CD4-positive, alpha-beta T cell treated with Interleukin-15 for 1 hour (primary cell): Measurements from ENCODE around the gene HIPK3.

Source experiments
- DNase-seq: peaks from one replicate; pipeline ENCODE4 v3.0.0-alpha.2; 2020

The HIPK3 gene

DNA sequence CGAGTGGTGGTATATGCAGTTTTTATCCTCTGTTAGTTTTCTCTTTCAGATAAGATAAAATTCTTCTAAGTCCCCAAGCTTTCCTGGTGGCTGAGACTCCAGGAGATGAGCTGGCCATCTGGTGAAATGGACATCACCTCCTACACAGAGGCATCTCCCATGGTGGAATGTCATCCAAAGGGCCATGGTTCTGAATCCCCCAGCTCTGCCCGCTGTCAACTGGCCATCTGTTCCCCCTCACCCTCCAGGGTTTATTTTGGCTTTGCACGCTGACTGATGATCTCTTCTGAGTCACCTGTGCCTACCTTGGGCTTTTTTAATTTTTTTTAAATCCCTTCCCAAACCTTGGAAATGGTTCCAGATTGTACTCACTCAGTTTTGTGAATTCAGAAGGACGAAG lies 142.2 kb downstream of the HIPK3 start:
- DNase-seq = no peak

DNA sequence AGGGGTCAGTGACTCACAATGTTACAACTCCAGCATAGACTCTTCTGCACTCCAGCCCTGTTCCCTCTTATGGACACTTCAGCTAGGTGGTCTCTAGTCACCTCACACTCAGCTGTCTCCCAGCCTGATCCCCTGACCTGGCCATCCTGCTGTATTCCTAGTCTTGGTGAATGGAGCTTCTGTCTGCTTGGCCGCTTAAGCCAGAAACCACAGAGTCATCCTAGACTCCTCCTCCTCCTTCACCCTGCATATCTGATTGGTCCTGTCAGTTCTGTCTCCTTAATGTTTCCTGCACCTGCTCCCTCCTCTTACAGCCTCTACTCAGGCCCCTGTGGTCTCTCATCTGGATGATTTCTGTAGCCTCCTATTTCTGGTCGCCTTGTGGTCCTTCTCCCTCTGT lies 144.9 kb downstream of the HIPK3 start:
- DNase-seq = no peak

DNA sequence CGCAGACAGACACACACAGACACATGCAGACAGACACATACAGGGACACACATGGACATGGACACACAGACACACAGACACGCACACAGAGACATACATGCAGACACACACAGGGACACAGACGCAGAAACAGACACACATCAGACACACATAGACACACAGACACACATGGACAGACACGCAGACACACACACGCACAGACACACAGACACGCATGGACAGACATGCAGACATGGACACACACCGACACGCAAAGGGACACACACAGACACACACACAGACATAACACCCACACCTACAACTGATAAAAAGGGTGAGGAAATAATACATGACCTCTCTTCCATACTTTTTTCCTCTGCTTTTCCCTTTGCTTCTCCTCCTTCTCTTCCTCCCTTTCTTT lies 146.2 kb downstream of the HIPK3 start:
- no peak for DNase-seq

DNA sequence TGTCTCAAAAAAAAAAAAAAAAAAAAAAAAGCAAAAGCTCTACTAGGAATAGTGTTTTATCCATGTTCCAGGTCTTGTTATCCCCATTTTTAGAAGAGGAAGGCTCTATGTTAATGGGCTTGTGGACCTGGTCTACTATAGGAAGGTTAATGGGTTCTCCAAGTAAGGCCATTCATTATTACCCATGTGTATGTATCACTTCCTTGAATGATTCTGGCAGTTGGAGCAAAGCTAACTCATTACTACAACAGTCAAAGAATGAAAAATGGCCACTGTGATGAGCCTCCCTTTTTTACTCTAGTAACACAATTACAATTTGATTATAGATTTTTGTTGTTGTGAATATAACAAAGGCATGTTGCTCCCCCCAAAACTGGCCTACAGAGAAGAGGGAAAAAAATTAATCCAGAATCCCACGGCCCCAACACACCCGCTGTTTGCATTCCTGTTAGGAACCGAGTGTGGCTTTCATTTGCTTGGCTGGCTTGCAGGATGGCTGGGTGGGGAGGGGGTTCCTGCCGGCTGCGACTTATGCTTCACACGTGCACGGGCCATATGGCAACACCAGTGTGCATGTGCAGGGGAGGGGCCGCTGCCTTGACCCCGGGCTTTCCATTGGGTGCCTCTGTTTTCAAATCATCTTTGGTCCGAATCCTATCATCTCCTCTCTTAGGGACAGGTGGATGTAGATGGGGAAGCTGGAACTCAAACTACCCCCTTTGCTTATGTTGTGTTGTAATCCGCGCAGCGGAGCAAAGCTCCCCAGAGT lies 148.8 kb downstream of the HIPK3 start:
- DNase-seq = no peak
